Left ventricle myocardium inferior (tissue), 1 donor: ENCODE results near the gene GTF2H1. TPM values are rescaled to one million over a fixed set of nuclear protein-coding genes. Genes with fewer than 3 reads are reported as not detected.

Experiments used
- DNase-seq: peaks from one replicate; pipeline ENCODE4 v3.0.0-alpha.2; 2020
- H3K27ac ChIP-seq: fragments of 200-600 bp; replicated peaks from 2 replicates; pipeline ENCODE4 v1.8.0; 2021
- H3K27me3 ChIP-seq: fragments of 200-600 bp; 2 replicates; pipeline ENCODE4 v1.8.0; 2021; ENCODE audit warnings: low read depth
- H3K36me3 ChIP-seq: fragments of 200-600 bp; 2 replicates; pipeline ENCODE4 v1.8.0; 2021
- H3K4me1 ChIP-seq: fragments of 200-600 bp; 2 replicates; pipeline ENCODE4 v1.8.0; 2021
- H3K4me3 ChIP-seq: fragments of 200-600 bp; 2 replicates; pipeline ENCODE4 v1.8.0; 2021; ENCODE audit warnings: mild to moderate bottlenecking, moderate library complexity
- H3K9me3 ChIP-seq: fragments of 200-600 bp; replicated peaks from 2 replicates; pipeline ENCODE4 v1.8.0; 2021
- intact Hi-C: fragments of 100-400 bp; cut with micrococcal nuclease; formaldehyde crosslinking; loops from one replicate; pipeline ENCODE4 v1.11.0; 2022
- microRNA-seq: library from miRNA; unstranded; fragments of <30 nt; microRNA quantifications from one replicate; pipeline ENCODE4 v1.2.0, GENCODE V29; 2020
- total RNA-seq: library from RNA; stranded (reverse); fragmentation: NEBNext Ultra II Directional; extraction: Animal tissue kit (Norgen Biotek cat#: 25700); gene quantifications from one replicate; pipeline ENCODE4 v1.2.1, GENCODE V29; 2021
- TF ChIP-seq, protein P1 (sequence below): fragments of 200-600 bp; IDR thresholded peaks from 2 replicates; pipeline ENCODE4 v1.8.0; 2021; ENCODE audit warnings: antibody characterized with exemption, mild to moderate bottlenecking, borderline replicate concordance
- donor health status: DM: no; HTN: yes; CAD: no; lungs with severe emphysema.

Gene GTF2H1
- total RNA-seq, 1 donor from 2014 or later = 24.3 TPM

DNA sequence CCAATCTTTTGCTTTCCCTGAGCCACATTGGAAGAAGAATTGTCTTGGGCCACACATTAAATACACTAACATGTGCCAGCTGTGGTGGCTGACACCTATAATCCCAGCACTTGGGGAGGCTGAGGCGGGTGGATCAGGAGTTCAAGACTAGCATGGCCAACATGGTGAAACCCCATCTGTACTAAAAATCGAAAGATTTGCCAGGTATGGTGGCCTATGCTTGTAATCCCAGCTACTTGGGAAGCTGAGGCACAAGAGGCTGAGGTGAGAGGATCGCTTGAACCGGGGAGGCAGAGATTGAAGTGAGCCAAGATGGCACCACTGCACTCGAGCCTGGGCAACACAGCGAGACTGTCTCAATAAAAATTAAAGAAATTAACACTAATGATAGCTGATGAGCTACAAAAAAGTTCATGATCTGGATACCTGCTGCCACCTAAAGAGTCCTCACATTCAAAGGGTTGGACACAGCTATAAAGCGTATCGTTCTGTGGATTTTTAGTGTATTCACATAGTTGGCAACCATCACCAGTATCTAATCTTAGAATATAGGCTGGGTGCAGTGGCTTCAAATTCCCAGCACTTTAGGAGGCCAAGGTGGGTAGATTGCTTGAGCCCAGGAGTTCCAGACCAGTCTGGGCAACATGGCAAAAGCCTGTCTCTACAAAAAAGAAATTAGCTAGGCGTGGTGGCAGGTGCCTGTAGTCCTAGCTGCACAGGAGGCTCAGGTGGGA lies 86.4 kb downstream of the GTF2H1 start:
- Histone ChIP-seq H3K36me3 (peaks cover 54% of the 10 kb centered on the region), H3K9me3 (no peaks in the 10 kb centered on the region), H3K27ac (no peak overlapping the region), H3K4me1 (peaks cover 4% of the 10 kb centered on the region), H3K27me3 (no peaks in the 10 kb centered on the region), H3K4me3 (no peak overlapping the region)
- no peak for DNase-seq
- intact Hi-C loops = loop anchor here (10.0 kb wide), 1 partner anchor 64 kb away; no protein-coding TSS in a partner anchor
- TF ChIP-seq, protein P1, sequence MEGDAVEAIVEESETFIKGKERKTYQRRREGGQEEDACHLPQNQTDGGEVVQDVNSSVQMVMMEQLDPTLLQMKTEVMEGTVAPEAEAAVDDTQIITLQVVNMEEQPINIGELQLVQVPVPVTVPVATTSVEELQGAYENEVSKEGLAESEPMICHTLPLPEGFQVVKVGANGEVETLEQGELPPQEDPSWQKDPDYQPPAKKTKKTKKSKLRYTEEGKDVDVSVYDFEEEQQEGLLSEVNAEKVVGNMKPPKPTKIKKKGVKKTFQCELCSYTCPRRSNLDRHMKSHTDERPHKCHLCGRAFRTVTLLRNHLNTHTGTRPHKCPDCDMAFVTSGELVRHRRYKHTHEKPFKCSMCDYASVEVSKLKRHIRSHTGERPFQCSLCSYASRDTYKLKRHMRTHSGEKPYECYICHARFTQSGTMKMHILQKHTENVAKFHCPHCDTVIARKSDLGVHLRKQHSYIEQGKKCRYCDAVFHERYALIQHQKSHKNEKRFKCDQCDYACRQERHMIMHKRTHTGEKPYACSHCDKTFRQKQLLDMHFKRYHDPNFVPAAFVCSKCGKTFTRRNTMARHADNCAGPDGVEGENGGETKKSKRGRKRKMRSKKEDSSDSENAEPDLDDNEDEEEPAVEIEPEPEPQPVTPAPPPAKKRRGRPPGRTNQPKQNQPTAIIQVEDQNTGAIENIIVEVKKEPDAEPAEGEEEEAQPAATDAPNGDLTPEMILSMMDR = no peak

DNA sequence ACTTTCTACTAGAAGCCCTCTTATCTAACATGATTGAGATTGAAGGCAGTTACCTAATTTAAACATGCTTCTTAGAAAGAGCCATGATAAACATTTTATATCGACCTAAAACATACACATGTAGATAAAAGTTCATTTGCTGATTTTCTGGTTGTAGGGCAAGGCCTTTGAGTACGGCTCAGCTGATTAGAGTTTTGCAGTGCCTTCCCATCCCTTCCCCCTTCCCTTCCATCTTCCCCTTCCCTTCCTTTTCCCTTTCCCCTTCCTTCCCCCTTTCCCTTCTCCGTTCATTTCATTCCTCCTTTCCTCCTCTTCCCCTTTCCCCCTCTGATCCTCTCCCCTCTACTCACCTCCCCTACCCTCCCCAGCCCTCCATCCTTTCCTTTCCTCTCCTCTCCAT lies 94.1 kb downstream of the GTF2H1 start:
- TF ChIP-seq, protein P1 = no peak
- intact Hi-C loops = no loop called here
- H3K9me3 ChIP-seq = no peaks in the 10 kb centered on the region
- H3K27ac ChIP-seq = no peak overlapping the region
- H3K27me3 ChIP-seq = no peaks in the 10 kb centered on the region
- no peak overlapping the region for H3K4me3 ChIP-seq
- peaks cover 4% of the 10 kb centered on the region for H3K4me1 ChIP-seq
- no peaks in the 10 kb centered on the region for H3K36me3 ChIP-seq
- DNase-seq = no peak

Small RNA genes within 50 kb of the gene (microRNA-seq; reads per million reads assigned to microRNA genes)
- gene MIR3159 = not detected

Other genes with a start within 250 kb of the GTF2H1 start
- gene SAAL1, start 216.5 kb upstream of the GTF2H1 start, total RNA-seq = 6.8 TPM
- not detected for gene MRGPRX3, start 190.0 kb upstream of the GTF2H1 start, total RNA-seq
- not detected for gene MRGPRX4, start 149.7 kb upstream of the GTF2H1 start, total RNA-seq
- not detected for gene SAA4, start 85.8 kb upstream of the GTF2H1 start, total RNA-seq
- 0.60 TPM for gene SAA2, start 73.9 kb upstream of the GTF2H1 start, total RNA-seq
- gene SAA1, start 56.3 kb upstream of the GTF2H1 start, total RNA-seq = not detected
- 11.5 TPM for gene HPS5, start 427 bp upstream of the GTF2H1 start, total RNA-seq
- gene LDHA, start 72.0 kb downstream of the GTF2H1 start, total RNA-seq = 332 TPM
- gene LDHC, start 89.8 kb downstream of the GTF2H1 start, total RNA-seq = not detected
- gene LDHAL6A, start 133.3 kb downstream of the GTF2H1 start, total RNA-seq = not detected
- 70.9 TPM for gene TSG101, start 204.4 kb downstream of the GTF2H1 start, total RNA-seq